ENCODE results near the gene REC8. TPM values are rescaled to one million over a fixed set of nuclear protein-coding genes. Genes with fewer than 3 reads are reported as not detected.

The REC8 gene
- total and polyA plus RNA-seq, 2 of the 4 experiments (the other 2 are of a cell fraction): 0.36 to 3.5 TPM

- Histone ChIP-seq H3K36me3 (ENCODE audit: control insufficient read depth, insufficient read depth, low read length) (no peaks in the 10 kb centered on the region), H3K4ac (ENCODE audit: low read depth, low read length) (no peak overlapping the region), H2AK9ac (replicated peaks; ENCODE audit: low read depth, low read length, poor library complexity) (no peak overlapping the region), H2BK20ac (ENCODE audit: low read depth, low read length) (no peak overlapping the region), H3K79me1 (ENCODE audit: low read depth in 1 of 2, low read length in 2 of 2) (peaks cover 4 to 10% of the 10 kb centered on the region in 2 experiments; a peak in 3 of 4 replicates), H3K27ac (ENCODE audit: insufficient read depth, low read length) (no peak overlapping the region), H4K5ac (ENCODE audit: low read depth, low read length) (no peak overlapping the region), H3K4me3 (ENCODE audit: insufficient read depth, low read depth, low read length) (no peak overlapping the region), H3K56ac (ENCODE audit: extremely low read depth, insufficient read depth, low read length) (no peak overlapping the region), H2AK5ac (ENCODE audit: low read depth, low read length) (no peak overlapping the region), H3K4me2 (ENCODE audit: low read depth, low read length) (no peak overlapping the region), H3K9me1 (ENCODE audit: insufficient read depth, low read length) (peaks cover 5% of the 10 kb centered on the region), H2BK15ac (ENCODE audit: low read depth, low read length) (no peak overlapping the region), H3K4me1 (ENCODE audit: control insufficient read depth, insufficient read depth, low read length) (peaks cover 8% of the 10 kb centered on the region; the same call in 1 of the 2 replicates), H3K9ac (ENCODE audit: low read depth, low read length) (no peak overlapping the region), H3K14ac (replicated peaks; ENCODE audit: low read depth, low read length) (no peak overlapping the region), H4K91ac (ENCODE audit: insufficient read depth, low read depth, low read length) (no peak overlapping the region), H3K18ac (ENCODE audit: low read depth, low read length) (no peak overlapping the region), H3K9me3 (ENCODE audit: control insufficient read depth, insufficient read depth, low read length) (no peaks in the 10 kb centered on the region), H4K8ac (ENCODE audit: low read depth in 2 of 2, low read length in 2 of 2) (no peak overlapping the region), H2AFZ (replicated peaks; ENCODE audit: low read length, poor library complexity) (no peak overlapping the region), H3K27me3 (ENCODE audit: control insufficient read depth, insufficient read depth, low read length) (no peaks in the 10 kb centered on the region), H2BK120ac (ENCODE audit: low read depth, low read length) (no peak overlapping the region), H3K23ac (ENCODE audit: low read depth, low read length) (no peak overlapping the region), H4K20me1 (ENCODE audit: insufficient read depth, low read length) (0 out of 2 replicates have a peak, but pooled peaks cover 5% of the 10 kb centered on the region), H2BK5ac (ENCODE audit: low read depth, low read length, poor library complexity, severe bottlenecking) (no peak overlapping the region)
- CTCF ChIA-PET: no interaction called here
- TF ChIP-seq MAZ (IDR thresholded peaks at IDR 0.05; ENCODE audit: borderline replicate concordance, low read depth, low read length): no peak
- no peak for TF ChIP-seq RCOR1 (IDR thresholded peaks at IDR 0.05; ENCODE audit: insufficient replicate concordance, low read length)
- no peak for TF ChIP-seq USF2 (IDR thresholded peaks at IDR 0.05; ENCODE audit: low read depth, low read length)
- TF ChIP-seq CEBPB (IDR thresholded peaks at IDR 0.05; ENCODE audit: low read depth, low read length): no peak
- TF ChIP-seq RAD21 (IDR thresholded peaks at IDR 0.05; ENCODE audit: low read length): no peak
- TF ChIP-seq CHD1 (IDR thresholded peaks at IDR 0.05; ENCODE audit: low read depth, low read length): no peak
- TF ChIP-seq ELK1 (IDR thresholded peaks at IDR 0.05; ENCODE audit: borderline replicate concordance, low read depth, low read length): no peak
- TF ChIP-seq BHLHE40 (IDR thresholded peaks at IDR 0.05; ENCODE audit: low read depth, low read length): no peak
- no peak for TF ChIP-seq SMC3 (IDR thresholded peaks at IDR 0.05; ENCODE audit: low read depth, low read length)
- TF ChIP-seq RFX5 (IDR thresholded peaks at IDR 0.05; ENCODE audit: low read depth, low read length): no peak
- no peak for TF ChIP-seq POLR2A (IDR thresholded peaks at IDR 0.05; ENCODE audit: low read depth, low read length)
- no peak for TF ChIP-seq MXI1 (IDR thresholded peaks at IDR 0.05; ENCODE audit: borderline replicate concordance, low read depth, low read length)
- no TSS peak for BruUV-seq (replicated peaks)
- intact Hi-C loops (cut with micrococcal nuclease) (no loop called here), in situ Hi-C loops (cut with MboI; ENCODE audit: low sequenced_read_pairs) (loop anchor here (10.0 to 25.0 kb wide), 3 partner anchors 303 to 1045 kb away; partner anchors contain the start of genes ACIN1, BCL2L2, C14orf119 and PABPN1), dilution Hi-C loops (cut with HindIII; ENCODE audit: low sequenced_read_pairs, unreplicated experiment) (no loop called here)
- DNase-seq (no peak), ATAC-seq (ENCODE audit: low read depth) (no peak)
- 82% methylated on average over 12 of the region's 24 CpGs; no CpG with 5 or more reads in 1 of the 2 experiments for WGBS, 2 experiments (ENCODE audit: extremely low coverage in 2 of 2, insufficient read length in 1 of 2)
- POLR2A ChIA-PET (ENCODE audit: unreplicated experiment): no interaction called here
Measured at GRCh38 chr14:24132061-24132685, 39.7 kb upstream of the REC8 start.
